Neural cell (in vitro differentiated cells): ENCODE results near the gene PSMG3. TPM values are rescaled to one million over a fixed set of nuclear protein-coding genes. Genes with fewer than 3 reads are reported as not detected.

Source experiments
- H2AFZ ChIP-seq: fragments of 200-600, 300-800 bp; sonication (generic), shearing (Covaris generic); 2 replicates; pipeline ENCODE4 v1.6.0; 2014; ENCODE audit warnings: low read depth, mild to moderate bottlenecking, antibody characterized with exemption, low read length, moderate library complexity
- H3F3A ChIP-seq: fragments of 200-600 bp; shearing (Covaris generic); 2 replicates; pipeline ENCODE4 v1.6.1; 2016; ENCODE audit warnings: mild to moderate bottlenecking, moderate library complexity, mixed read lengths, antibody characterized with exemption, low read length; ENCODE audit not compliant: insufficient read depth, poor library complexity, severe bottlenecking
- H3K27ac ChIP-seq: fragments of 200-600, 300-800 bp; sonication (generic), shearing (Covaris generic); 2 replicates; pipeline ENCODE4 v1.5.1; 2014; ENCODE audit warnings: mild to moderate bottlenecking, low read length, moderate library complexity
- H3K27me3 ChIP-seq: fragments of 300-800, 200-600 bp; sonication (generic), shearing (Covaris generic); 2 replicates; pipeline ENCODE4 v1.6.0; 2014; ENCODE audit warnings: mild to moderate bottlenecking, low read depth, low read length, moderate library complexity; ENCODE audit not compliant: insufficient read depth
- H3K36me3 ChIP-seq: fragments of 300-800, 200-600 bp; sonication (generic), shearing (Covaris generic); 2 replicates; pipeline ENCODE4 v1.5.1; 2014; ENCODE audit warnings: mild to moderate bottlenecking, antibody characterized with exemption, low read length, moderate library complexity; ENCODE audit not compliant: insufficient read depth
- H3K4me2 ChIP-seq: fragments of 300-800, 200-600 bp; sonication (generic), shearing (Covaris generic); 2 replicates; pipeline ENCODE4 v1.6.0; 2014; ENCODE audit warnings: mild to moderate bottlenecking, low read length
- H3K4me3 ChIP-seq: fragments of 300-800, 200-600 bp; sonication (generic), shearing (Covaris generic); 2 replicates; pipeline ENCODE4 v1.5.1; 2014; ENCODE audit warnings: mild to moderate bottlenecking, low read length, moderate library complexity
- H3K79me2 ChIP-seq: fragments of 200-600 bp; shearing (Covaris generic); replicated peaks from 2 replicates; pipeline ENCODE4 v1.6.0; 2014; ENCODE audit warnings: mild to moderate bottlenecking, low read length, moderate library complexity; ENCODE audit not compliant: insufficient read depth
- H3K9ac ChIP-seq: fragments of 300-800, 200-600 bp; sonication (generic), shearing (Covaris generic); 2 replicates; pipeline ENCODE4 v1.6.1; 2016; ENCODE audit warnings: mild to moderate bottlenecking, low read length, mixed read lengths
- H3K9me2 ChIP-seq: fragments of 200-600 bp; shearing (Covaris generic); 2 replicates; pipeline ENCODE4 v1.6.1; 2016; ENCODE audit warnings: mild to moderate bottlenecking, low read length, mixed read lengths; ENCODE audit not compliant: insufficient read depth
- H3K9me3 ChIP-seq: fragments of 200-600, 300-800 bp; sonication (generic), shearing (Covaris generic); 2 replicates; pipeline ENCODE4 v1.6.1; 2016; ENCODE audit warnings: mild to moderate bottlenecking, mixed run types, low read length, moderate library complexity, mixed read lengths
- H4K20me1 ChIP-seq: fragments of 200-600 bp; shearing (Covaris generic); 2 replicates; pipeline ENCODE4 v1.6.1; 2016; ENCODE audit warnings: mild to moderate bottlenecking, mixed run types; ENCODE audit not compliant: insufficient read depth
- EP300 ChIP-seq: fragments of 450-650 bp; conservative IDR thresholded peaks from 2 replicates; pipeline ENCODE4 v1.6.1; 2014; ENCODE audit warnings: antibody characterized with exemption, mild to moderate bottlenecking, moderate library complexity; ENCODE audit not compliant: poor library complexity, severe bottlenecking
- EZH2 ChIP-seq: fragments of 200-600, 300-800 bp; shearing (Covaris generic), sonication (generic); IDR thresholded peaks from 2 replicates; pipeline ENCODE4 v1.6.1; 2014; ENCODE audit warnings: antibody characterized with exemption, low read length, borderline replicate concordance, mild to moderate bottlenecking; ENCODE audit not compliant: insufficient read depth, poor library complexity, severe bottlenecking
- MXI1 ChIP-seq: fragments of 450-650 bp; conservative IDR thresholded peaks from 2 replicates; pipeline ENCODE4 v1.6.1; 2014; ENCODE audit warnings: antibody characterized with exemption, mild to moderate bottlenecking; ENCODE audit not compliant: poor library complexity, severe bottlenecking
- POLR2AphosphoS5 ChIP-seq: IDR thresholded peaks from 2 replicates; pipeline ENCODE4 v1.6.1; 2012
- RAD21 ChIP-seq: fragments of 450-650 bp; conservative IDR thresholded peaks from 2 replicates; pipeline ENCODE4 v1.6.1; 2014; ENCODE audit warnings: antibody characterized with exemption, mild to moderate bottlenecking, moderate library complexity
- SMC3 ChIP-seq: fragments of 450-650 bp; conservative IDR thresholded peaks from 2 replicates; pipeline ENCODE4 v1.6.1; 2014; ENCODE audit warnings: antibody characterized with exemption, mild to moderate bottlenecking, moderate library complexity; ENCODE audit not compliant: poor library complexity
- TAF1 ChIP-seq: IDR thresholded peaks from 2 replicates; pipeline ENCODE4 v1.6.1; 2012; ENCODE audit warnings: low read depth
- polyA plus RNA-seq: library from polyadenylated mRNA; depleted of rRNA; stranded (reverse); fragments of >200 nt; gene quantifications from 2 replicates; pipeline ENCODE4 v1.2.3, GENCODE V29; 2014
- TF ChIP-seq, protein P1 (sequence below): IDR thresholded peaks from 2 replicates; pipeline ENCODE4 v1.6.1; 2012; ENCODE audit warnings: borderline replicate concordance
- TF ChIP-seq, protein P2 (sequence below): fragments of 450-650 bp; IDR thresholded peaks from 2 replicates; pipeline ENCODE4 v1.5.1; 2014; ENCODE audit warnings: antibody characterized with exemption, mild to moderate bottlenecking, moderate library complexity; ENCODE audit not compliant: poor library complexity, severe bottlenecking

The PSMG3 gene
- polyA plus RNA-seq, 1 donor from 2014 or later, result 50.6 TPM

DNA sequence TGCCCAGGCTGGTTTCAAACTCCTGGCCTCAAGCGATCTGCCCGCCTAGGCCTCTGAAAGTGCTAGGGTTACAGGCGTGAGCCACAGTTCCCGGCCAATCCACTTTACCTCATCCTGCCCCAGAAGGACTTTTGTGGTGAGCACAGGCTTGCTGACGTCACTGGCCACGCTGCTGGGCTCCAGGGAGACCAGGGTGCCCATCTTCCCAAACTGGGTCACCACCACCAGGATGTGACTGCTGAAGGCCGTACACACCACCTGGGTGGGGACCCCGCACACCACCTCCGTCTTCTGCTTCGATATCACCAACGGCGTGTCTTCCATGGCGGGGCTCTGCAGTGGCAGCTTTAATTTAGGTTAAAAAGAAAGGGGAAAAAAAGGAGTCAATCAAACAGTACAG, 816 bp downstream of the PSMG3 start:
- Histone ChIP-seq H3K9me2 (no peaks in the 10 kb centered on the region), H3K9me3 (no peaks in the 10 kb centered on the region), H2AFZ (no peak overlapping the region), H3K27me3 (no peaks in the 10 kb centered on the region), H3K36me3 (no peaks in the 10 kb centered on the region), H4K20me1 (no peaks in the 10 kb centered on the region), H3K79me2 (peaks cover 5% of the 10 kb centered on the region), H3K27ac (no peak overlapping the region), H3F3A (no peaks in the 10 kb centered on the region), H3K4me2 (no peak overlapping the region), H3K4me3 (peak overlapping the region; percentile 80), H3K9ac (peak overlapping the region; percentile 78)
- TF ChIP-seq RAD21, result no peak
- TF ChIP-seq, protein P1, sequence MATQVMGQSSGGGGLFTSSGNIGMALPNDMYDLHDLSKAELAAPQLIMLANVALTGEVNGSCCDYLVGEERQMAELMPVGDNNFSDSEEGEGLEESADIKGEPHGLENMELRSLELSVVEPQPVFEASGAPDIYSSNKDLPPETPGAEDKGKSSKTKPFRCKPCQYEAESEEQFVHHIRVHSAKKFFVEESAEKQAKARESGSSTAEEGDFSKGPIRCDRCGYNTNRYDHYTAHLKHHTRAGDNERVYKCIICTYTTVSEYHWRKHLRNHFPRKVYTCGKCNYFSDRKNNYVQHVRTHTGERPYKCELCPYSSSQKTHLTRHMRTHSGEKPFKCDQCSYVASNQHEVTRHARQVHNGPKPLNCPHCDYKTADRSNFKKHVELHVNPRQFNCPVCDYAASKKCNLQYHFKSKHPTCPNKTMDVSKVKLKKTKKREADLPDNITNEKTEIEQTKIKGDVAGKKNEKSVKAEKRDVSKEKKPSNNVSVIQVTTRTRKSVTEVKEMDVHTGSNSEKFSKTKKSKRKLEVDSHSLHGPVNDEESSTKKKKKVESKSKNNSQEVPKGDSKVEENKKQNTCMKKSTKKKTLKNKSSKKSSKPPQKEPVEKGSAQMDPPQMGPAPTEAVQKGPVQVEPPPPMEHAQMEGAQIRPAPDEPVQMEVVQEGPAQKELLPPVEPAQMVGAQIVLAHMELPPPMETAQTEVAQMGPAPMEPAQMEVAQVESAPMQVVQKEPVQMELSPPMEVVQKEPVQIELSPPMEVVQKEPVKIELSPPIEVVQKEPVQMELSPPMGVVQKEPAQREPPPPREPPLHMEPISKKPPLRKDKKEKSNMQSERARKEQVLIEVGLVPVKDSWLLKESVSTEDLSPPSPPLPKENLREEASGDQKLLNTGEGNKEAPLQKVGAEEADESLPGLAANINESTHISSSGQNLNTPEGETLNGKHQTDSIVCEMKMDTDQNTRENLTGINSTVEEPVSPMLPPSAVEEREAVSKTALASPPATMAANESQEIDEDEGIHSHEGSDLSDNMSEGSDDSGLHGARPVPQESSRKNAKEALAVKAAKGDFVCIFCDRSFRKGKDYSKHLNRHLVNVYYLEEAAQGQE, result no peak

DNA sequence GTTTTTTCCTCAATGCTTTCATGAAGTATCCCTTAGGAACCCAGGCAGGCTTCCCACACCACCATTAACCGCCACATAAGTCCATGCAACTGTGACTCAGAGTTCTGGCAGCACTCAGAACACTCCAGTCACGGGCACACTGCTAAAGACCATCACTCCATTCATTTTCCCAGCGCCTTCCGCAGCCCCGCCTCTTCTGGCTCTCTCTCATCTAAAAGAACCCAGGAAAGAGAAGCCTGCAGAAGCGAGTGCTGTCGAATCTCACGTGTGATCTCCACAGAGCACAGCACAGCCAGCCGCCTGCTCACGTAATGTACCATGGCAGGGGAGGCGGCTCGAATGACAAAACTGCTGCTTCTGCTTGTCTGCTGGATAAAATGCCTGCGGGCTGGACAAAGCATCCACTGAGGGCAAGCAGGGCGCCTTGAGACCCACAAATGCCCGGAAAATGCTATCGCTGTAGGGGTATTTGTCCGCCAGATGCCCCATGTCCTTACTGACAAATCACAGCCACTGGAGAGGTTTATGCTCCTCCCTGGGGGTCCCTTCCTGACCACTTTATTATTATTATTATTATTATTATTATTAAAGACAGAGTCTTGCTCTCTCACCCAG, 1.8 kb downstream of the PSMG3 start:
- Histone ChIP-seq H3K9me3 (no peaks in the 10 kb centered on the region), H2AFZ (no peak overlapping the region), H3K4me2 (no peak overlapping the region), H3F3A (no peaks in the 10 kb centered on the region), H3K9me2 (no peaks in the 10 kb centered on the region), H3K27ac (no peak overlapping the region), H3K36me3 (no peaks in the 10 kb centered on the region), H3K4me3 (no peak overlapping the region), H3K9ac (no peak overlapping the region), H3K27me3 (no peaks in the 10 kb centered on the region), H4K20me1 (no peaks in the 10 kb centered on the region), H3K79me2 (peaks cover 5% of the 10 kb centered on the region)
- TF ChIP-seq MXI1, result no peak
- TF ChIP-seq, protein P2, sequence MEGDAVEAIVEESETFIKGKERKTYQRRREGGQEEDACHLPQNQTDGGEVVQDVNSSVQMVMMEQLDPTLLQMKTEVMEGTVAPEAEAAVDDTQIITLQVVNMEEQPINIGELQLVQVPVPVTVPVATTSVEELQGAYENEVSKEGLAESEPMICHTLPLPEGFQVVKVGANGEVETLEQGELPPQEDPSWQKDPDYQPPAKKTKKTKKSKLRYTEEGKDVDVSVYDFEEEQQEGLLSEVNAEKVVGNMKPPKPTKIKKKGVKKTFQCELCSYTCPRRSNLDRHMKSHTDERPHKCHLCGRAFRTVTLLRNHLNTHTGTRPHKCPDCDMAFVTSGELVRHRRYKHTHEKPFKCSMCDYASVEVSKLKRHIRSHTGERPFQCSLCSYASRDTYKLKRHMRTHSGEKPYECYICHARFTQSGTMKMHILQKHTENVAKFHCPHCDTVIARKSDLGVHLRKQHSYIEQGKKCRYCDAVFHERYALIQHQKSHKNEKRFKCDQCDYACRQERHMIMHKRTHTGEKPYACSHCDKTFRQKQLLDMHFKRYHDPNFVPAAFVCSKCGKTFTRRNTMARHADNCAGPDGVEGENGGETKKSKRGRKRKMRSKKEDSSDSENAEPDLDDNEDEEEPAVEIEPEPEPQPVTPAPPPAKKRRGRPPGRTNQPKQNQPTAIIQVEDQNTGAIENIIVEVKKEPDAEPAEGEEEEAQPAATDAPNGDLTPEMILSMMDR, result no peak
- TF ChIP-seq POLR2AphosphoS5, result no peak
- TF ChIP-seq TAF1, result no peak
- TF ChIP-seq EZH2, result no peak
- TF ChIP-seq RAD21, result no peak
- no peak for TF ChIP-seq EP300
- no peak for TF ChIP-seq SMC3
- TF ChIP-seq, protein P1, result no peak
